ENCODE measurements around the gene ARHGDIG.

ARHGDIG gene

DNA sequence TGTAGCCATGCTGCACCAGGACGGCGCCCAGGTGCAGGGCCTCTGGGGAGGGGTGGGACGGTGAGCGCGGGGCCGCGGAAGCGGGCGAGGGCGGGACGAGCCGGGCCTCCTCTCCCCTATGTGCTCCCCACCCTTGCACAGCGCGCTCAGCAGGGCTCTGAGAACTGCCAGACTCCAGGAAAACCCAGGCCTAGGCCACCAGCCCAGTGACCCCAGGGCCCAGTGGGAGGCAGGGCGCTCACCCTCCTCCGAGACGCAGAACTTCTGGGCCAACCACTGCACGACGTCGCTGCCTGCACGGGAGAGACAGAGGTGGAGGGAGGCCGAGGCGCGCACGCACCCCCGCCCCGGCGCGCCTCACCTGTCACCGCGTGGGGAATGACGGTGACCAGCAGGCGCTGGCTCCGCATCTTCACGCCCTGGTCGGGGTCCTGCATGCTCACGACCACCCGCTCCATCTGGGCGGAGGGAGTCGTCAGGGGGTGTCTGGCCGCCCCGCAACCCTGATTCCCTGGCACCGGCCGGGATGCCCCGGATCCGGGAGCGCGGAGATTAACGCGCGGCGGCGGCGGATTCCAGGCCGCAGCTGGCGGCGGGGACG lies 5.2 kb upstream of the ARHGDIG start:
- TF ChIP-seq, protein P1, sequence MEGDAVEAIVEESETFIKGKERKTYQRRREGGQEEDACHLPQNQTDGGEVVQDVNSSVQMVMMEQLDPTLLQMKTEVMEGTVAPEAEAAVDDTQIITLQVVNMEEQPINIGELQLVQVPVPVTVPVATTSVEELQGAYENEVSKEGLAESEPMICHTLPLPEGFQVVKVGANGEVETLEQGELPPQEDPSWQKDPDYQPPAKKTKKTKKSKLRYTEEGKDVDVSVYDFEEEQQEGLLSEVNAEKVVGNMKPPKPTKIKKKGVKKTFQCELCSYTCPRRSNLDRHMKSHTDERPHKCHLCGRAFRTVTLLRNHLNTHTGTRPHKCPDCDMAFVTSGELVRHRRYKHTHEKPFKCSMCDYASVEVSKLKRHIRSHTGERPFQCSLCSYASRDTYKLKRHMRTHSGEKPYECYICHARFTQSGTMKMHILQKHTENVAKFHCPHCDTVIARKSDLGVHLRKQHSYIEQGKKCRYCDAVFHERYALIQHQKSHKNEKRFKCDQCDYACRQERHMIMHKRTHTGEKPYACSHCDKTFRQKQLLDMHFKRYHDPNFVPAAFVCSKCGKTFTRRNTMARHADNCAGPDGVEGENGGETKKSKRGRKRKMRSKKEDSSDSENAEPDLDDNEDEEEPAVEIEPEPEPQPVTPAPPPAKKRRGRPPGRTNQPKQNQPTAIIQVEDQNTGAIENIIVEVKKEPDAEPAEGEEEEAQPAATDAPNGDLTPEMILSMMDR (IDR thresholded peaks at IDR 0.05; ENCODE audit: low read length): no peak
- TF ChIP-seq EZH2phosphoT487 (IDR thresholded peaks at IDR 0.05; ENCODE audit: low read length) (no peak), EZH2 (optimal IDR thresholded peaks at IDR 0.05; ENCODE audit: low read depth, low read length) (no peak)
- peaks cover 52% of the 10 kb centered on the region for H3K27me3 ChIP-seq (replicated peaks; ENCODE audit: insufficient read depth, low read length)
- H3K27ac ChIP-seq (ENCODE audit: low read length): no peak overlapping the region
- H3K9ac ChIP-seq (ENCODE audit: low read length): no peak overlapping the region
- no peaks in the 10 kb centered on the region for H4K20me1 ChIP-seq (ENCODE audit: insufficient read depth, low read length)
- no peaks in the 10 kb centered on the region for H3K9me3 ChIP-seq (replicated peaks; ENCODE audit: insufficient read depth, low read length)
- no peaks in the 10 kb centered on the region for H3K9me2 ChIP-seq (replicated peaks; ENCODE audit: insufficient read depth, low read length)
- H3K4me3 ChIP-seq (ENCODE audit: low read length): no peak overlapping the region
- DNase-seq: no peak
- H3K4me1 ChIP-seq (ENCODE audit: low read length): no peaks in the 10 kb centered on the region
- no peak overlapping the region for H3K4me2 ChIP-seq (ENCODE audit: low read depth, low read length)
- no peak overlapping the region for H2AFZ ChIP-seq (ENCODE audit: low read length)
- H3K79me2 ChIP-seq (ENCODE audit: low read length): no peaks in the 10 kb centered on the region
- H3F3A ChIP-seq (ENCODE audit: insufficient read depth, low read length): no peaks in the 10 kb centered on the region
- H3K36me3 ChIP-seq (replicated peaks; ENCODE audit: insufficient read depth, low read length): no peaks in the 10 kb centered on the region

DNA sequence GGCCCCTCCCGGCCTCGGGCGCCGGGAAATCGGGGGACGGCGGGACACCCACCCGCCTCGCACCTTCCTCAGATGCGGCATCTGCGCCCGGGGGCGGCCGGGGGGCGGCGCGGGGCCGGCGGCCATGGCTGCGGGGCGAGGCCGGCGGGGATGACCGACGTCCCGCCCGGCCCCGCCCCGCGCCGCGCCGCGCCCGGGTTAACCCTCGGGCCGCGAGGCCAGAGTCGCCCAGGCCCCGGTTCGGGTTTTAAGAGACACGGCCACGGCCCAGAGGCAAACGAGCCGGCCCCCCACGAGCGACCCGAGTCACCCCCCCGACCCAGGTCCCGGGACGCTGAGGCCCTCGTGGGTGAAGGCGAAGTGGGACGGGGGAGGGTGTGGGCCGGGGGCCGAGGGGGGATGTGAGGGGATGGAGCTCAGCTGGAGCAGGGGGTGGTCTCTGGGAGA lies 4.6 kb upstream of the ARHGDIG start, which contains the start of gene RGS11:
Gene RGS11, minus strand, starts transcription at position 159 of the 447 bp plus-strand sequence. Its CDS starts 33 bp downstream, at position 126.
- Histone ChIP-seq H3K4me1 (ENCODE audit: low read length) (no peaks in the 10 kb centered on the region), H3K9ac (ENCODE audit: low read length) (no peak within 1 kb of the TSS), H3K9me3 (replicated peaks; ENCODE audit: insufficient read depth, low read length) (no peaks in the 10 kb centered on the region), H3K79me2 (ENCODE audit: low read length) (no peaks in the 10 kb centered on the region), H3K27ac (ENCODE audit: low read length) (no peak within 1 kb of the TSS), H3K4me3 (ENCODE audit: low read length) (no peak within 1 kb of the TSS), H2AFZ (ENCODE audit: low read length) (no peak within 1 kb of the TSS), H3K36me3 (replicated peaks; ENCODE audit: insufficient read depth, low read length) (no peaks in the 10 kb centered on the region), H3K27me3 (replicated peaks; ENCODE audit: insufficient read depth, low read length) (peaks cover 48% of the 10 kb centered on the region), H3K4me2 (ENCODE audit: low read depth, low read length) (no peak within 1 kb of the TSS), H3K9me2 (replicated peaks; ENCODE audit: insufficient read depth, low read length) (no peaks in the 10 kb centered on the region), H3F3A (ENCODE audit: insufficient read depth, low read length) (no peaks in the 10 kb centered on the region), H4K20me1 (ENCODE audit: insufficient read depth, low read length) (no peaks in the 10 kb centered on the region)
- no peak for DNase-seq
- TF ChIP-seq, protein P1 (IDR thresholded peaks at IDR 0.05; ENCODE audit: low read length): no peak
- TF ChIP-seq EZH2phosphoT487 (IDR thresholded peaks at IDR 0.05; ENCODE audit: low read length): no peak
- TF ChIP-seq EZH2 (optimal IDR thresholded peaks at IDR 0.05; ENCODE audit: low read depth, low read length): no peak

DNA sequence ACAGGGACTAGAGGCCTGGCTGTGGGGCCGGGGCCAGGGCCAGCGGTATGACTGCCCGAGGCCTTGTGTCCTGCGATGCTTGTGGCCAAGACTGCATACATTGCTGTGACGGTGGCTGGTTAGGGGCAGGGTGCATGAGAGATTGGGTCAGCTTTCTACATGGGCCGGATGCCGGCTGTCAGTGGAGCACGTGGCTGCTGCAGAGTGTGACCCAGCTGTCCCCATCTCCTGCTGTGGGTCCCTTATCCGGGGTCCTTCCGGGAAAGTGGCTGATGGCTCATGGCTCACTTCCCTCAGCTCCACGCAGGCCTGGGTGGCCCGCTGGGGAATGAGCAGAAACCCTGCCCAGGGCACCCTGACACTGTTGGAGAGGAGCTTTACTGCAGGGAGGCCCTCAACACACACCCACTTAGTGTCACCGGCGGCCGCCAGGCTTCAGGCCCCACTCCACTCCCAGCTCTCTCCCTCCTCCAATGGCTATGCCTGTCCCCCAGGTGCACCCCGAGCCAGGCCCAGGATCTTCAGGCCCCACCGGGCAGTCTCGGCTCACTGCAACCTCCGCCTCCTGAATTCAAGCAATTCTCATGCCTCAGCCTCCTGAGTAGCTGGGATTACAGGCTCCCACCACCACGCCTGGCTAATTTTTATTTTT lies 3.8 kb upstream of the ARHGDIG start:
- H2AFZ ChIP-seq (ENCODE audit: low read length): no peak overlapping the region

More for the DNA sequence above, 3.8 kb upstream of the ARHGDIG start:
- no peak for TF ChIP-seq EZH2 (optimal IDR thresholded peaks at IDR 0.05; ENCODE audit: low read depth, low read length)
- TF ChIP-seq, protein P1 (IDR thresholded peaks at IDR 0.05; ENCODE audit: low read length): no peak
- no peak for TF ChIP-seq EZH2phosphoT487 (IDR thresholded peaks at IDR 0.05; ENCODE audit: low read length)
- Histone ChIP-seq H3K27ac (ENCODE audit: low read length) (no peak overlapping the region), H3K36me3 (replicated peaks; ENCODE audit: insufficient read depth, low read length) (no peaks in the 10 kb centered on the region), H3K79me2 (ENCODE audit: low read length) (no peaks in the 10 kb centered on the region), H3K9me2 (replicated peaks; ENCODE audit: insufficient read depth, low read length) (no peaks in the 10 kb centered on the region), H3K9me3 (replicated peaks; ENCODE audit: insufficient read depth, low read length) (no peaks in the 10 kb centered on the region), H3K4me3 (ENCODE audit: low read length) (no peak overlapping the region), H3K27me3 (replicated peaks; ENCODE audit: insufficient read depth, low read length) (peaks cover 48% of the 10 kb centered on the region), H3K4me1 (ENCODE audit: low read length) (no peaks in the 10 kb centered on the region), H3F3A (ENCODE audit: insufficient read depth, low read length) (no peaks in the 10 kb centered on the region), H3K4me2 (ENCODE audit: low read depth, low read length) (no peak overlapping the region), H3K9ac (ENCODE audit: low read length) (no peak overlapping the region), H4K20me1 (ENCODE audit: insufficient read depth, low read length) (no peaks in the 10 kb centered on the region)
- no peak for DNase-seq

Data from MM.1S (cell line).